ENCODE measurements around the gene MAMDC2. TPM values are rescaled to one million over a fixed set of nuclear protein-coding genes. Genes with fewer than 3 reads are reported as not detected.

Gene MAMDC2
- total and polyA plus RNA-seq, 2 donors (not counting 1 experiment from before 2014, with no cell fraction given): 14.4 to 23.0 TPM

GRCh38 chr9:70049672-70050271, 6.1 kb downstream of the MAMDC2 start:
- no peaks in the 10 kb centered on the region for H3K9me3 ChIP-seq (ENCODE audit: control insufficient read depth, insufficient read depth, low read depth, low read length)
- H3K79me2 ChIP-seq (ENCODE audit: control insufficient read depth, insufficient read depth, low read length): no peaks in the 10 kb centered on the region
- H3K4me2 ChIP-seq (ENCODE audit: extremely low read depth, insufficient read depth, low read length): peak overlapping the region; percentile 33
- H3K36me3 ChIP-seq (ENCODE audit: control insufficient read depth, insufficient read depth, low read length): no peaks in the 10 kb centered on the region
- DNase-seq (ENCODE audit: low read depth in 2 of 2): peak; percentile 40 to 73
- H3K27ac ChIP-seq (ENCODE audit: insufficient read depth, low read length): no peak overlapping the region
- H2AFZ ChIP-seq (ENCODE audit: low read length): no peak overlapping the region
- H4K20me1 ChIP-seq (ENCODE audit: control insufficient read depth, extremely low read depth, insufficient read depth, low read length): no peaks in the 10 kb centered on the region
- H3K4me3 ChIP-seq (replicated peaks in 1 of 4; ENCODE audit: control extremely low read depth in 1 of 4, insufficient read depth in 1 of 4, low read depth in 3 of 4, low read length in 4 of 4): no peak overlapping the region
- H3K9ac ChIP-seq (ENCODE audit: insufficient read depth, low read length): no peak overlapping the region
- no peaks in the 10 kb centered on the region for H3K27me3 ChIP-seq (ENCODE audit: control insufficient read depth, insufficient read depth, low read length)
- peaks cover 12% of the 10 kb centered on the region for H3K4me1 ChIP-seq (ENCODE audit: control insufficient read depth, extremely low read depth, insufficient read depth, low read length)
- TF ChIP-seq CTCF (conservative IDR thresholded peaks at IDR 0.05 in 1 of 2, IDR thresholded peaks at IDR 0.05 in 1 of 2; ENCODE audit: low read depth in 1 of 2, low read length in 2 of 2): no peak
- TF ChIP-seq EZH2 (IDR thresholded peaks at IDR 0.05; ENCODE audit: low read length, missing control alignments): no peak

DNA sequence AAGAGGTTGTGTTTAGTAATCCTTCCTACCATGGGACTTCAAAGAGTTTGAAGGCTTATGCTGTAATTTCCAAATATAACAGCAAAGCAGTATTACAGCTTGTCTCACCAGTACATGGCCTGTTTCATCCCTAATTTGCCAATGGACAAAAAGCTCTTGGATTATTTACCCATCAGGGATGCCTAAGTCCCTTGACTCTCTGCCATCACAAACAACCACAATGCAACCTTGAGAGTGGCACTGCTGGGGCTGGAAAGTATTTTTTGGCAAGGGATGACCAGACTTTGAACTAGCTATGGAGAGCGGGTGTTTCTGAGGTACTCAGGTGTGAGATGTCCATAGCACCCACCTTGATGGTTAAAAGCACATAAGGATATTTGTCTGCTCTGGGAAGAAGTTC, 9.1 kb downstream of the MAMDC2 start:
- Histone ChIP-seq H3K27me3 (ENCODE audit: control insufficient read depth, insufficient read depth, low read length) (no peaks in the 10 kb centered on the region), H3K4me1 (ENCODE audit: control insufficient read depth, extremely low read depth, insufficient read depth, low read length) (peaks cover 12% of the 10 kb centered on the region), H3K4me2 (ENCODE audit: extremely low read depth, insufficient read depth, low read length) (no peak overlapping the region), H3K27ac (ENCODE audit: insufficient read depth, low read length) (no peak overlapping the region), H3K9ac (ENCODE audit: insufficient read depth, low read length) (no peak overlapping the region), H3K79me2 (ENCODE audit: control insufficient read depth, insufficient read depth, low read length) (no peaks in the 10 kb centered on the region), H3K9me3 (ENCODE audit: control insufficient read depth, insufficient read depth, low read depth, low read length) (no peaks in the 10 kb centered on the region), H4K20me1 (ENCODE audit: control insufficient read depth, extremely low read depth, insufficient read depth, low read length) (no peaks in the 10 kb centered on the region), H2AFZ (ENCODE audit: low read length) (no peak overlapping the region), H3K4me3 (replicated peaks in 1 of 4; ENCODE audit: control extremely low read depth in 1 of 4, insufficient read depth in 1 of 4, low read depth in 3 of 4, low read length in 4 of 4) (no peak overlapping the region), H3K36me3 (ENCODE audit: control insufficient read depth, insufficient read depth, low read length) (no peaks in the 10 kb centered on the region)
- no peak for DNase-seq (ENCODE audit: low read depth in 2 of 2)
- no peak for TF ChIP-seq CTCF (conservative IDR thresholded peaks at IDR 0.05 in 1 of 2, IDR thresholded peaks at IDR 0.05 in 1 of 2; ENCODE audit: low read depth in 1 of 2, low read length in 2 of 2)
- TF ChIP-seq EZH2 (IDR thresholded peaks at IDR 0.05; ENCODE audit: low read length, missing control alignments): no peak

DNA sequence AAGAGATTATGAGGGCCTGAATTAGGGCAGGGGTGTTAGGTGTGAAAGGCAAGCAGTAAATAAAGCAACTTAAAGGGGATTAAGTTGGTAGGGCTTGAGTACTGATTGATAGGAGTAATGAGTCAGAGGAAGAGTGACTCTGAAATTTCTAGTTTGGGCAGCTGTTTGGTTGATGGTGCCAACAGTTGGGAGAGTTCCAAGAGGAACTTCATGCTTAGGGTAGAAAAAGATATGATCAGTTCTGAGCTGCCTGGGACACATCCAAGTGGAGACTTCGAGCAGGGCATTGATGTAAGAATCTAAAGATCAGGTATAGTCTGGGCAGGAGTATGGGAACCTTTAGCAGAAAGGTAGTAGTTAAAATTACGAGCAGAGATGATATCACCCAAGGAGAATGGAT, 10.2 kb downstream of the MAMDC2 start:
- no peak overlapping the region for H3K9ac ChIP-seq (ENCODE audit: insufficient read depth, low read length)
- no peaks in the 10 kb centered on the region for H3K9me3 ChIP-seq (ENCODE audit: control insufficient read depth, insufficient read depth, low read depth, low read length)
- TF ChIP-seq EZH2 (IDR thresholded peaks at IDR 0.05; ENCODE audit: low read length, missing control alignments) (no peak), CTCF (conservative IDR thresholded peaks at IDR 0.05 in 1 of 2, IDR thresholded peaks at IDR 0.05 in 1 of 2; ENCODE audit: low read depth in 1 of 2, low read length in 2 of 2) (no peak)
- H3K79me2 ChIP-seq (ENCODE audit: control insufficient read depth, insufficient read depth, low read length): no peaks in the 10 kb centered on the region
- H3K36me3 ChIP-seq (ENCODE audit: control insufficient read depth, insufficient read depth, low read length): no peaks in the 10 kb centered on the region
- H3K27ac ChIP-seq (ENCODE audit: insufficient read depth, low read length): no peak overlapping the region
- H3K4me3 ChIP-seq (replicated peaks in 1 of 4; ENCODE audit: control extremely low read depth in 1 of 4, insufficient read depth in 1 of 4, low read depth in 3 of 4, low read length in 4 of 4): no peak overlapping the region
- H3K27me3 ChIP-seq (ENCODE audit: control insufficient read depth, insufficient read depth, low read length): no peaks in the 10 kb centered on the region
- peaks cover 9% of the 10 kb centered on the region for H3K4me1 ChIP-seq (ENCODE audit: control insufficient read depth, extremely low read depth, insufficient read depth, low read length)
- DNase-seq (ENCODE audit: low read depth in 2 of 2): no peak
- H2AFZ ChIP-seq (ENCODE audit: low read length): no peak overlapping the region
- no peaks in the 10 kb centered on the region for H4K20me1 ChIP-seq (ENCODE audit: control insufficient read depth, extremely low read depth, insufficient read depth, low read length)
- H3K4me2 ChIP-seq (ENCODE audit: extremely low read depth, insufficient read depth, low read length): no peak overlapping the region
